HL-60/S4 treated with retinoic acid at 250 ng/mL for 4 days and 3 days (cell line): ENCODE results near the gene TRHDE.

Experiments used
- in situ Hi-C: fragments of 300-500 bp; cut with MboI; formaldehyde crosslinking; loops from 2 replicates; pipeline ENCODE4 v1.7.0; 2022; ENCODE audit warnings: low sequenced_read_pairs

TRHDE gene

GRCh38 chr12:72433298-72433697 is 161.1 kb downstream of the TRHDE start:
- in situ Hi-C loops, result no loop called here

GRCh38 chr12:72434999-72435398 is 162.8 kb downstream of the TRHDE start:
- in situ Hi-C loops, result no loop called here

- in situ Hi-C loops, result no loop called here
Measured at GRCh38 chr12:72442217-72442616, 170.0 kb downstream of the TRHDE start.

- in situ Hi-C loops, result no loop called here
Measured at GRCh38 chr12:72444125-72444524, 172.0 kb downstream of the TRHDE start.

- in situ Hi-C loops, result no loop called here
Measured at GRCh38 chr12:72444566-72444965, 172.4 kb downstream of the TRHDE start.

GRCh38 chr12:72448089-72448488 is 175.9 kb downstream of the TRHDE start:
- in situ Hi-C loops, result no loop called here

GRCh38 chr12:72448805-72449204 is 176.6 kb downstream of the TRHDE start:
- in situ Hi-C loops, result no loop called here

GRCh38 chr12:72453066-72453465 is 180.9 kb downstream of the TRHDE start:
- in situ Hi-C loops, result no loop called here

GRCh38 chr12:72453550-72453949 is 181.4 kb downstream of the TRHDE start:
- in situ Hi-C loops, result no loop called here

GRCh38 chr12:72464471-72464870 is 192.3 kb downstream of the TRHDE start:
- in situ Hi-C loops, result no loop called here

GRCh38 chr12:72465155-72465554 is 193.0 kb downstream of the TRHDE start:
- in situ Hi-C loops, result no loop called here

- in situ Hi-C loops, result no loop called here
Measured at GRCh38 chr12:72465940-72466630, 193.9 kb downstream of the TRHDE start.

GRCh38 chr12:72467985-72468384 is 195.8 kb downstream of the TRHDE start:
- in situ Hi-C loops, result no loop called here

- in situ Hi-C loops, result no loop called here
Measured at GRCh38 chr12:72468505-72468904, 196.3 kb downstream of the TRHDE start.

GRCh38 chr12:72471806-72472205 is 199.6 kb downstream of the TRHDE start:
- in situ Hi-C loops, result no loop called here

- in situ Hi-C loops, result no loop called here
Measured at GRCh38 chr12:72472350-72472749, 200.2 kb downstream of the TRHDE start.

GRCh38 chr12:72476301-72476700 is 204.1 kb downstream of the TRHDE start:
- in situ Hi-C loops, result no loop called here

- in situ Hi-C loops, result no loop called here
Measured at GRCh38 chr12:72485017-72485701, 213.0 kb downstream of the TRHDE start.

- in situ Hi-C loops, result no loop called here
Measured at GRCh38 chr12:72491426-72491825, 219.3 kb downstream of the TRHDE start.

- in situ Hi-C loops, result no loop called here
Measured at GRCh38 chr12:72493407-72493806, 221.2 kb downstream of the TRHDE start.

GRCh38 chr12:72498354-72498753 is 226.2 kb downstream of the TRHDE start:
- in situ Hi-C loops, result no loop called here

- in situ Hi-C loops, result no loop called here
Measured at GRCh38 chr12:72499244-72499643, 227.1 kb downstream of the TRHDE start.

- in situ Hi-C loops, result no loop called here
Measured at GRCh38 chr12:72502546-72502945, 230.4 kb downstream of the TRHDE start.
